IPS-NIHi7 (cell line): ENCODE measurements around the gene PLPPR1.

Source experiments
- DNase-seq: peaks from one replicate; pipeline ENCODE4 v3.0.0; 2012; ENCODE audit warnings: mixed read lengths; ENCODE audit errors: extremely low spot score

Gene PLPPR1

GRCh38 chr9:101209670-101210069, 181.1 kb downstream of the PLPPR1 start:
- no peak for DNase-seq

DNA sequence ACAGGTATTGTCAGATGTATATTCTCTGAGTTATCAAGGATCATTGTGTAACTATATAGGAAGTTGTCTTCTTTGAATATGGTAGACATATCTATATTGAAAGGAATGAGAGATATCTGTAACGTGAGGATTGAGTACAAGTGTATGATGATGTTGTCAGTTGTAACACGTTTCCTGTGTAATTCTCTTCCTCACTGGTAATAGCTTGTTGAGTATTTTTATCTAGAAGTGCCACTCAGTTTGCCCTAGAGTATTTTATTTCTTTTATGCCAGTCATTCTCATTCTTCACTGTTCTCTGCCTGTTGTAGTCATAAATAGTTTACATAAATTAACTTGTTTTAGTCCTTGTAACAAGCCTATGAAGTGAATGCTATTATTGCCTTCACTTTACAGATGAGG, 184.1 kb downstream of the PLPPR1 start:
- DNase-seq, result no peak

- DNase-seq, result no peak
These were observed 190.5 kb downstream of the PLPPR1 start for GRCh38 chr9:101219030-101219429.

- no peak for DNase-seq
These were observed 191.8 kb downstream of the PLPPR1 start for GRCh38 chr9:101220341-101220740.

DNA sequence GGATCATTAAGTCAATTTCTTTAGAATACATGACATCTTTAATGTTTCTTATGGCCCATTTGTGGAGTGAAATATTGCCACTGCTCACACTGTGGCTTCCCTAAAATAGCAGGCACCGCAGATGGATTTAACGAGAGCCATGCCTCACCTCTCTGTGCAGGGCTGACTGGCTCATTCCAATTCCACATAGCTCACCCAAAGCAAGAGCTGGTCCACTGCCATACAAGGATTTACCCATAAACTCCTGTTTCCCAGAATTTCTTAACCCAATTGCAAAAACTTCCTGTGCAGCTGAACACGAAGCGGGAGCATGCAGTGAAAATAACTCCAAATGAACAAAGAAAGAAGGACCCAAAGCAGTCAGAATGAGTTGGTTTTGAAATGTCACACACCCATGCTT, 196.7 kb downstream of the PLPPR1 start:
- DNase-seq, result no peak

DNA sequence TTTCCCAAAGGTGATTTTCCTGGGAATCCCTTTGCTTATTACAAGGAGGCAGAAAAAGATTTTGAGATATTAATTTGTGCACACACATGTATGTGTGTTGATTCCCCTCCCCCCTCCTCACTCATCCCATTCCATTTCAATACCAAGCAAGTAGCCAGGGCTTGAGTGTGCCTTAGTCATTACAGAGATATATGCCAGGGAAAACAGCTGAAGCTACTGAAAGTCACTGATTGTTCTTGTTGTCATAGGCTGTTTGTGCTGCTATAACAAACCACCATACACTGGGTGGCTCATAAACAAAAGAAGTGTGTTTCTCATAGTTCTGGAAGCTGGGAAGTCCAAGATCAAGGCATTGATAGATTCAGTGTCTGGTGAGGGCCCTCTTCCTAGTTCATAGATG, 197.6 kb downstream of the PLPPR1 start:
- no peak for DNase-seq

- DNase-seq, result peak; percentile 28
These were observed 198.3 kb downstream of the PLPPR1 start for GRCh38 chr9:101226803-101227202.

DNA sequence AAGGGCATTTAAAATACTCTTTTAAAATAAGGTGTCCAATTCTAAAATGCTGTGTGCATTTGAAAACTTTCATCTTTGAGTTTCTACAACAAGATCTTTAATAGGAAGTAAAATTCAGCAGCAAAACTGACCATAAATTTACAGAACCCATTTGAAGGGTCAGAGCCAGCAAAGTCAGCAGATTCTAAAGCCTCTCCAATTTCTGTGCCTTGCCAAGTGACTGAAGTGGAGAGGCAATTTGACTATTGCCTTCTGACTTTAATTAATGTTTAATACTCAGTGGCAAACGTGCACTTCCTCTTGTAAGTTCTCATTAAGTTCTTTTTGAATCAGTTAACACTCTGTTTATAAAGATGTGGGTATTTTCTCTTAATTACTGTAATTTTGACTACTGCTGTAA, 201.1 kb downstream of the PLPPR1 start:
- no peak for DNase-seq

DNA sequence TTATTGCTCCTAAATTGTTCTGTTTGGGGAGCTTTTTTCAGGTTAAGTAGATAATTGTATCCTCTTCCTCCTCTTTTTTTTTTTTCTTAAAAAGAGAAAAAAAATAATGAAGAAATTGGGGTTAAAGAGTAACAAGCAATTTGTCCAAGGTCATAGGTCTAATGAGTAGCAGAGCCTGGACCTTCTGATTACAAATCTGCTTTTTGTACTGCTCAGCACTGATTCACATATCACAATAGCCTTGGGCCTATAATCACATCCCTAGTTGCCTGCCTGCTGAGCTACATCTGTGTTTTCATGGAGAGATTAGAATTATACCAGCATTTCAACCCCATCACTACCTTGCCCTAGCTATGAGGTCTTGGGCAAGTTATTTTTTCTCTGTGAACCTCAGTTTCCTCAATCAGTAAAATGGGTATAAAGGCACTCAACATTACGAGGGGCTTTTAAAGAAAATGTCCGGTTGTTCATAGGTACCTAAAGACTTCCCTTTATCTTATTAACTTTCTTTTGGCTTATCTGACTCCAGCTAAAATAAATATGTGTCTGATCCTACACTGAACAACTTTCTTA, 204.0 kb downstream of the PLPPR1 start:
- no peak for DNase-seq

DNA sequence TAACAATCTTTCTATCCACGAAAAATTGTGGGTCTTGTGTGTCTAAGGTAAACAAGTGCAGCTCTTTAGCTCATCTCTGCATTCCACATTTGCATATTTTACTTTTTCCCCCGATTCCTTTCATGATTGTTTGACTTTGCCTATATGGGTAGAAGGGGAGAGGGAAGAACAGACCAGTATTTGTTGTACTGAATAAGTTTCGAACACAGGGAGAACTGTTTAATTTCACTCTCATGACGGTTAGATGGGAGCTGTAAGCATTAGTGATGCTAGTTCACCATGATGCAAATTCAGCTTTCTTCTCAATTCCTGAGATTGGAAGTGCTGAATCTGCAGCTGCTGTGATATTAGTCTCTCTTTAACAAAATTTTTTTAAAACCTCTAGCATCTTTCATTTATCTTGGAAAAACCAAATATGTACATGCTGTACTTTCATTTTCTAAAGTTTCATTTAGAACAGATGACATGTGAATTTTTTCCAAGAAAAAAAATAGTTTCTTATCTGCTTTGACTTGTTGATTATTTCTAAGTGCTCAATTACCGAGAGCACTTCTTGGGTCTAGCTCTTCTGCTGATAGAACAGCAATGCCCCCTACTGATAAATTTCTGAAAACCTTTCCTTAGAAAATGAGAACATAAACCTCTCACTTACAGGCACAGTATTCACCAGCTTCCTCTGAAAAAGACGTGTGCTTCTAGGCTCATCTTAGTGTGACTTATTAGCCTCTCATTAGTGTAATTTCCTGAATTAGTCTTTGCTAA, 206.8 kb downstream of the PLPPR1 start:
- peak; percentile 41 for DNase-seq

GRCh38 chr9:101242651-101243050, 214.1 kb downstream of the PLPPR1 start:
- no peak for DNase-seq

DNA sequence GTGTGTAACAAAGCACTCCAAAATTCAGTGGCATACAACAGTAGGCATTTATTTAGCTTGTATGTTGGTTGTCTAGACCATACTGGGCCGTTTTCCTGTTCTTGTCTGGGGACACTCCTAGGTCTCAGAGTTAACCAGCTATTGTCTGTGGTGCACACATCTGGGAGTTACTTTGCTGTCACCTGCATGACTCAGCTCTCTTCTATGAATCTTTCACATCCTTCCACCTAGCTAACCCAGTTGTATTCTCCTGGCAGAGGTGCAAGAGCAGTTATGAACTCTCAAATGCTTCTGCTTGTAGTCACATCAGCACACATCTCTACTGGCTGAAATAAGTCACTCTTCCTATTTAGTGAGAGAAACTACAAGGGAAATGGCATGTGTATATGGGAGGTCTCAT, 218.2 kb downstream of the PLPPR1 start:
- no peak for DNase-seq

GRCh38 chr9:101247297-101247696, 218.8 kb downstream of the PLPPR1 start:
- DNase-seq, result no peak

GRCh38 chr9:101254733-101255433, 226.4 kb downstream of the PLPPR1 start:
- no peak for DNase-seq

DNA sequence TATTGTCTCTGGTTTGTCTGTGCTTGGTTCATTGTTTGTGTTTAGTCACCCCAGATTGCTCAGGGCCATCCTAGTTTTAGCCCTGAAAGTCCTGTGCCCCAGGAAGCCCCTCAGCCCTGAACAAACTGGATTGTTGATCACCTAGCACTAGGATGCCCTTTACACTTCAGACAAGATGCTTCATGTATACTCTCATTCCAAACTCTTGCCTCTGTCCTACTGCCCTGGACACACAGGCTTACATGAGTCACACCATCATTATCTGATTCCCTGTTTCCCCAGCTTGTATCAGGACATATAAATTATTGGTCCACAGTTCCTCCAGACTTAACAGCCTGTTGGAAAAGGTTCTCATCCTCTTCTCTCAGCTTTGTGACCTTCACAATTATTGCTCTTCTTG, 236.2 kb downstream of the PLPPR1 start:
- DNase-seq, result no peak

DNA sequence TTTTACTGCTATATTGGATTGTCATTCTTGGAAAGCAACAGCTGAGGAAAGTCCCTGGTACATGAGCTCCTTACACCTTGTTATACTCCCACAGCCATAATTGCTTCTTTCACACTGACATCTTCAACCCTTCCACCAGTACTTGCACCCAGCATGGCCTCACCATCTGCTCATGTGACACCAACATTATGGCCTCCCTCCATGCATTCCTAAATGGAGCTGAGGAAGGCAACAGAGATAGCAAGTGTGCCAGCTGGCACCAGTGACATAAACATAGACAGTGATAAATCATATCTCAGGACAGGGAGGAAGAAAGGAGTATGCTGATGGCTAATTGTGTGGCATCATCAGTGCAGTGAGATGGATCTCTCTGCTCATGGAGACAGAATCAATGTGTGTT, 236.7 kb downstream of the PLPPR1 start:
- DNase-seq, result no peak

DNA sequence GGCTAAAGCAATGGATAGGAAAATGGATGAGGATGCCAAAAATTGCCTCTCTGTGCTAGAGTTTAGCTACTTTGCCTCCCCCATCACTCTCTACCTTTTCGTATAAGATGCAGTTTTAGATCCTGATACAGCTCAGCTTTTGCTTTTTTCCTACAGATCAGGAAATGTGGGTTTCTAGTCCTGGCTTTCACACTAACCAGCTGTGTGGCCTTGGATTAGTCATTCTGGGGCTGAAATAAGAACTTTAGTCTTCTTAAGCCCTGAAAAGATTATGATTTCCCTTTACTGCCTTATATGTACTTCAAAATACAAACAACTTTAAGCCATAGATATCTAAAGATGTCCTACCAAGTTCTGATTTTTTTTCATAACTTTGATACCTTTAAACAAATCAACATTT, 239.9 kb downstream of the PLPPR1 start:
- DNase-seq, result no peak

- no peak for DNase-seq
These were observed 241.2 kb downstream of the PLPPR1 start for GRCh38 chr9:101269591-101270283.

- no peak for DNase-seq
These were observed 241.8 kb downstream of the PLPPR1 start for GRCh38 chr9:101270302-101270701.

DNA sequence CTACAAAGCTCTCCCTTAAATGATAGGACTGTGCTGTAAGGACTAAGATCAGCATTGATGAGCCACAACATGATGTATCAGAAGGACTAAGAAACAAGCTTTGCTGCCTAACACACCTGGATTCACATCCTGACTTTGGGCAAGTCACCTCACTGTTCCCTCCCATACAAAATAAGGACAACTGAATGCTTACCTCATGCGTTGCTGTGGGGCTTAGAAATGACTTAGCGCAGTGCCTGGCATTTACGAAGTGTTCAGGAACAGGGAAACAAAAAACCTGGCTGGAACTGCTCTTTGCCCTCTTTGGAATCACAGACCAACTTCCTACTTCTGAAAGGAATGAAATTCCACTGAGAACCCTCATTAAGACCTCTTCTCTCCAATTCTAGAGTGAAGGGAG, 242.6 kb downstream of the PLPPR1 start:
- no peak for DNase-seq

GRCh38 chr9:101274971-101275768, 246.6 kb downstream of the PLPPR1 start:
- DNase-seq, result no peak
